GM23338 (cell line): ENCODE measurements around the gene NKX2-3.

Experiments used
- CTCF ChIP-seq, 2 experiments: fragments of 200-600 bp in 1 of 2; sonication (generic) in 1 of 2; conservative IDR thresholded peaks; 2 replicates each; pipeline versions ENCODE4 v1.5.1 to v1.6.1; 2016 to 2017; ENCODE audit warnings: antibody characterized with exemption in 2 of 2, low read depth in 2 of 2, mild to moderate bottlenecking in 2 of 2, moderate library complexity in 1 of 2
- EZH2 ChIP-seq: fragments of 200-600 bp; sonication (generic); IDR thresholded peaks from one replicate; pipeline ENCODE4 v1.8.0; 2017; ENCODE audit warnings: antibody characterized with exemption, mild to moderate bottlenecking, low read depth; ENCODE audit not compliant: unreplicated experiment
- ZNF331 ChIP-seq: fragments of 250-450 bp; sonication (Bioruptor Pico); IDR thresholded peaks from 2 replicates; pipeline ENCODE4 v1.5.0; 2020; ENCODE audit warnings: low read depth, mild to moderate bottlenecking, moderate library complexity

DNA sequence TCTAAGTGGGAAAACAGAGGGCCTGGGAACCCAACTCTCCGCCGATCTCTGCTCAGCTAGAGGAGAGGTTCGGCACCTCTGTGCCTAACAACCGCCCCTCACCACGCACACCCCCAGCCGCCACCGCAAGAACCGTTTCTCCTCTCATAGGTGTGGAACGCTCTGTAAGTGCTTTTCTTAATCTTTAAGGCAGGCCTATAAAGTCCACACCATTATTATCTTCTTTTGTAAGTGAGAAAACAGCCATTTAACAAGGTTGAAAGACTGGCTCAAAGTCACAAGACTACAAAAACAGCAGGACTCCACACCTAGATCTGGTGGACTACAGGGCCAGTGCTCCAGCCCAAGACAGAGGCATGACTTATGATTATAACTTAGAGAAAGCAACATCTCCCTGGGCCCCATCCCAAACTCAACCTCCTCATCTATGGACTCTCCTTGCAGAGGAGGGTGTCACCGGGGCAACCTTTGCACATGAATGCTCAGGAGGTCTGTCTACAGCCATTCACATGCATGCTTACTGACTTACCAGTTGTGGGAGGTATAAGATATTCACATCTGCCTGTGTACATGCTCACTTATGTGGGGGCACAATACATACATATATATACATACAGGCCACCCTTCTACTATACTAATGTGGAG, 7.9 kb upstream of the NKX2-3 start:
- TF ChIP-seq EZH2 (peak; percentile 63), CTCF (conservative IDR thresholded peaks at IDR 0.05; ENCODE audit: low read depth in 2 of 2) (no peak), ZNF331 (CRISPR knock-in tag) (no peak)
